Endothelial cell (in vitro differentiated cells): ENCODE measurements around the gene LLPH. TPM values are rescaled to one million over a fixed set of nuclear protein-coding genes. Genes with fewer than 3 reads are reported as not detected.
A peak's percentile ranks its signal among the peaks of the same experiment; 100 is the strongest.

Experiments
- DNase-seq: peaks from one replicate; pipeline ENCODE4 v3.0.0; 2021; ENCODE audit warnings: low spot score
- H3K27ac Mint-ChIP-seq: one replicate; pipeline ENCODE4 v1.8.0; 2021; ENCODE audit warnings: mixed read lengths, inconsistent platforms; ENCODE audit not compliant: unreplicated experiment
- H3K27me3 Mint-ChIP-seq: one replicate; pipeline ENCODE4 v1.8.0; 2021; ENCODE audit warnings: mild to moderate bottlenecking, moderate library complexity, mixed read lengths, inconsistent platforms; ENCODE audit not compliant: unreplicated experiment
- H3K36me3 Mint-ChIP-seq: one replicate; pipeline ENCODE4 v1.8.0; 2021; ENCODE audit warnings: mild to moderate bottlenecking, low read depth, mixed read lengths, inconsistent platforms; ENCODE audit not compliant: unreplicated experiment
- H3K4me1 Mint-ChIP-seq: one replicate; pipeline ENCODE4 v1.8.0; 2021; ENCODE audit warnings: mild to moderate bottlenecking, mixed read lengths, inconsistent platforms; ENCODE audit not compliant: unreplicated experiment
- H3K4me3 Mint-ChIP-seq: one replicate; pipeline ENCODE4 v1.8.0; 2021; ENCODE audit warnings: mild to moderate bottlenecking, mixed read lengths, inconsistent platforms; ENCODE audit not compliant: unreplicated experiment
- H3K9me3 Mint-ChIP-seq: one replicate; pipeline ENCODE4 v1.8.0; 2021; ENCODE audit warnings: mixed read lengths, inconsistent platforms; ENCODE audit not compliant: unreplicated experiment
- total RNA-seq: library from RNA; stranded (reverse); fragmentation: NEBNext Ultra II Directional; extraction: Animal tissue kit (Norgen Biotek cat#: 25700); gene quantifications from one replicate; pipeline ENCODE4 v1.2.1, GENCODE V29; 2021; ENCODE audit not compliant: unreplicated experiment
- TF ChIP-seq, protein P1 (sequence below): fragments of 200-600 bp; sonication (generic); IDR thresholded peaks from one replicate; pipeline ENCODE4 v1.5.0; 2021; ENCODE audit warnings: antibody characterized with exemption; ENCODE audit not compliant: unreplicated experiment

Gene LLPH
- total RNA-seq, 1 donor from 2014 or later = 20.9 TPM

DNA sequence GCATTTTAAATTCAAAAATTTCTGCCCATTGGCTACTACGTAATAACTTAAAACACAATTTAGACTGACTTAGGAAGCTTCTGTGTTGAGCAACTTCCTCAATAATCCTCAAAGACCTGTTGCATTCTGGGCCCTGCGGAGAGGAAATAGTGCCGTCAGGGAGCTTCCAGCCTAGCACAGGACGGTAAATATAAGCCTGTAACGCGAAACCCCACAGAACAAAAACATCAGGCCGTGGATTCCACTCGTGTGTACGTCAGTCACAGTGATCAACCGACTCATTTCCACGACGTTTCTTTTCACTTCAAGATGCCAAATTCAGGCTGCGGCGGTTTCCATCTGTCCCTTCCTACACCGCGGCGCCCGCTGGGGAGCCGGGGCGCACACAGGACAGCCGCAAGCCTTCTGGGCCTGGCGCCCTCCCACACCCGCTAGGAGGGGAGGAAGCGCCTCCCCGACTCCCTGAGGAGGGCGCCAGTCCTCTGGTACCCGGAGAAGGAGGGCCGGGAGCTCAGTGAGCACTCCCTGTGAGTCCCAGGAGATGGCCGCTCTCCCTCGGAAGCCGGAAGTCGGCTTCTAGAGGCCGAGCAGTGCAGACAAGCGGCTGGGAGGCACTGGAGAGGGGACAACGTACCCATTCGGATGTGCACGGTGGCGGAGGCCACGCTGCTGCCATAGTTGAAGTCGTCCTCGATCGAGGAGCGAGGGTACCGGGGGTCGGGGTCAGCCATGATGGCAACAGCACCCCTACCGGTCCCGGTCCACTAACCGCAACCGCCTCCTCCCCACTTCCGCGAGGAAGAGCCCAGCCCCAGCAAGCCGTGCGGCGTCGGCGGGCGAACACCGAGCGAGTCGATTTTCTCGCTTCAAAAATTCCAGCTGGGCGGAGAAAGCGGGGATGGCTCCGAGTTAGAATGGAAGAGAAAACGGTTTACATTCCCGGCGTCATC, 38.9 kb upstream of the LLPH start, which contains the start of gene TMBIM4:
Gene TMBIM4 (minus strand): TSS at position 776 of the 950 bp plus-strand sequence. CDS start 45 bp downstream, at position 731.
- H3K27ac Mint-ChIP-seq = peak within 1 kb of the TSS; percentile 98
- peaks cover 10% of the 10 kb centered on the region for H3K27me3 Mint-ChIP-seq
- H3K9me3 Mint-ChIP-seq = no peaks in the 10 kb centered on the region
- TF ChIP-seq, protein P1, sequence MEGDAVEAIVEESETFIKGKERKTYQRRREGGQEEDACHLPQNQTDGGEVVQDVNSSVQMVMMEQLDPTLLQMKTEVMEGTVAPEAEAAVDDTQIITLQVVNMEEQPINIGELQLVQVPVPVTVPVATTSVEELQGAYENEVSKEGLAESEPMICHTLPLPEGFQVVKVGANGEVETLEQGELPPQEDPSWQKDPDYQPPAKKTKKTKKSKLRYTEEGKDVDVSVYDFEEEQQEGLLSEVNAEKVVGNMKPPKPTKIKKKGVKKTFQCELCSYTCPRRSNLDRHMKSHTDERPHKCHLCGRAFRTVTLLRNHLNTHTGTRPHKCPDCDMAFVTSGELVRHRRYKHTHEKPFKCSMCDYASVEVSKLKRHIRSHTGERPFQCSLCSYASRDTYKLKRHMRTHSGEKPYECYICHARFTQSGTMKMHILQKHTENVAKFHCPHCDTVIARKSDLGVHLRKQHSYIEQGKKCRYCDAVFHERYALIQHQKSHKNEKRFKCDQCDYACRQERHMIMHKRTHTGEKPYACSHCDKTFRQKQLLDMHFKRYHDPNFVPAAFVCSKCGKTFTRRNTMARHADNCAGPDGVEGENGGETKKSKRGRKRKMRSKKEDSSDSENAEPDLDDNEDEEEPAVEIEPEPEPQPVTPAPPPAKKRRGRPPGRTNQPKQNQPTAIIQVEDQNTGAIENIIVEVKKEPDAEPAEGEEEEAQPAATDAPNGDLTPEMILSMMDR = peak; percentile 36
- peak within 1 kb of the TSS; percentile 97 for H3K4me3 Mint-ChIP-seq
- H3K4me1 Mint-ChIP-seq = peaks cover 5% of the 10 kb centered on the region
- peaks cover 15% of the 10 kb centered on the region for H3K36me3 Mint-ChIP-seq
- peak; percentile 82 for DNase-seq

DNA sequence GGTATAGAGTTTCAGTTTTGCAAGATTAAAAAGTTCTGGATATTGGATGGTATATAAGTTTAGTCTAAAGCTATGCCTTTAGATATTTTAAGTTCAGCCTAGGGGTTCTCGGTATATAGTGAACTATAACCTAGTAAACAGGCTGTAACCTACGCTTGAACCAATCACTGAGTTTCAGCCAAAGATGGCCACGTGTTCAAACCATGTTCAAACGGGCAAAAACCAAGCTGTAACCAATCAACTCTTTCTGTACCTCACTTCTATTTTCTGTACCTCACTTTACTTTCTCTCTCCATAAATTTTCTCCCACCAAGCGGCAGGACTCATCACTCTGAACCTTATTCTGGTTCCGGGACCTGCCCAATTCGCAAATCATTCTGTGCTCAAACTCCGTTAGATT, 37.9 kb upstream of the LLPH start:
- H3K27me3 Mint-ChIP-seq = peaks cover 10% of the 10 kb centered on the region
- H3K4me3 Mint-ChIP-seq = peak overlapping the region; percentile 97
- no peaks in the 10 kb centered on the region for H3K9me3 Mint-ChIP-seq
- peak overlapping the region; percentile 98 for H3K27ac Mint-ChIP-seq
- peaks cover 17% of the 10 kb centered on the region for H3K36me3 Mint-ChIP-seq
- TF ChIP-seq, protein P1 = no peak
- peaks cover 5% of the 10 kb centered on the region for H3K4me1 Mint-ChIP-seq
- DNase-seq = no peak

- H3K4me1 Mint-ChIP-seq = peaks cover 10% of the 10 kb centered on the region
- H3K4me3 Mint-ChIP-seq = no peak overlapping the region
- no peak overlapping the region for H3K27ac Mint-ChIP-seq
- DNase-seq = no peak
- peaks cover 20% of the 10 kb centered on the region for H3K36me3 Mint-ChIP-seq
- TF ChIP-seq, protein P1 = no peak
- H3K9me3 Mint-ChIP-seq = no peaks in the 10 kb centered on the region
- peaks cover 10% of the 10 kb centered on the region for H3K27me3 Mint-ChIP-seq
Measured at GRCh38 chr12:66166561-66166960, 36.0 kb upstream of the LLPH start.

- TF ChIP-seq, protein P1 = no peak
- Mint-ChIP-seq H3K36me3 (peaks cover 22% of the 10 kb centered on the region), H3K9me3 (no peaks in the 10 kb centered on the region), H3K4me3 (no peak overlapping the region), H3K4me1 (peaks cover 10% of the 10 kb centered on the region), H3K27me3 (peaks cover 5% of the 10 kb centered on the region), H3K27ac (no peak overlapping the region)
- no peak for DNase-seq
Measured at GRCh38 chr12:66165141-66165540, 34.6 kb upstream of the LLPH start.

DNA sequence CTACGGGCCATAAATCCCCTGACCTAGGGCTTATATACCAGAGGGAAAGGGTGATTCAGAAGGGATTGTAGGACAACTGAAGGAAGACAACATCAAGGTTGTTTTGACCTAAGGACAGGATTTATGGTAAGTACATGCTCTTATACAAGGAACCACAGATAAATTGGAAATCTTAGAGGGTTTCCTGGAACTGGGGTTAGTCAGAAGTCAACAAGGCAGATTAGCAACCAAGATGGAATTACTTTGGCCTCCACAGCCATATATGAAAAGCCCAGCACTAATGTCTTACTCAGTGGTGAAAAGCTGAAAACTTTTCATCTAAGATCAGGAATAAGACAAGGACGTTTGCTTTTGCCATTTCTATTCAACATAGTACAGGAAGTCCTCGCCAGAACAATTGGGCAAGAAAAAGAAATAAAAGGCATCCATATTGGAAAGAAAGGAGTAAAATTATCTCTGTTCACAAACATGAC, 33.8 kb upstream of the LLPH start:
- TF ChIP-seq, protein P1 = no peak
- DNase-seq = no peak
- no peak overlapping the region for H3K27ac Mint-ChIP-seq
- peaks cover 29% of the 10 kb centered on the region for H3K36me3 Mint-ChIP-seq
- no peaks in the 10 kb centered on the region for H3K9me3 Mint-ChIP-seq
- H3K27me3 Mint-ChIP-seq = peaks cover 5% of the 10 kb centered on the region
- H3K4me1 Mint-ChIP-seq = peaks cover 10% of the 10 kb centered on the region
- H3K4me3 Mint-ChIP-seq = no peak overlapping the region
